GM12891 (cell line): ENCODE results near the gene GMFB.

Experiments used
- POLR2A ChIP-seq: IDR thresholded peaks from 2 replicates; pipeline ENCODE4 v1.6.1; 2011; ENCODE audit warnings: low read depth, low read length, control low read depth
- POLR2AphosphoS5 ChIP-seq: IDR thresholded peaks from 2 replicates; pipeline ENCODE4 v1.6.1; 2011; ENCODE audit warnings: low read depth, low read length, control low read depth
- POU2F2 ChIP-seq: IDR thresholded peaks from 2 replicates; pipeline ENCODE4 v1.6.1; 2011; ENCODE audit warnings: low read depth, mild to moderate bottlenecking, control low read depth, low read length, moderate library complexity
- SPI1 ChIP-seq: IDR thresholded peaks from 2 replicates; pipeline ENCODE4 v1.6.1; 2011; ENCODE audit warnings: low read depth, low read length, control low read depth
- TAF1 ChIP-seq: IDR thresholded peaks from 2 replicates; pipeline ENCODE4 v1.6.1; 2011; ENCODE audit warnings: low read depth, low read length, control low read depth

GRCh38 chr14:54425537-54426274, 63.1 kb downstream of the GMFB start:
- TF ChIP-seq POLR2AphosphoS5 (no peak), POLR2A (no peak), TAF1 (no peak), POU2F2 (no peak), SPI1 (no peak)
